Measurements from ENCODE around the gene SYNGAP1. TPM values are rescaled to one million over a fixed set of nuclear protein-coding genes. Genes with fewer than 3 reads are reported as not detected.

Gene SYNGAP1
- total RNA-seq = 3.5 and 5.2 TPM in 2 replicates

DNA sequence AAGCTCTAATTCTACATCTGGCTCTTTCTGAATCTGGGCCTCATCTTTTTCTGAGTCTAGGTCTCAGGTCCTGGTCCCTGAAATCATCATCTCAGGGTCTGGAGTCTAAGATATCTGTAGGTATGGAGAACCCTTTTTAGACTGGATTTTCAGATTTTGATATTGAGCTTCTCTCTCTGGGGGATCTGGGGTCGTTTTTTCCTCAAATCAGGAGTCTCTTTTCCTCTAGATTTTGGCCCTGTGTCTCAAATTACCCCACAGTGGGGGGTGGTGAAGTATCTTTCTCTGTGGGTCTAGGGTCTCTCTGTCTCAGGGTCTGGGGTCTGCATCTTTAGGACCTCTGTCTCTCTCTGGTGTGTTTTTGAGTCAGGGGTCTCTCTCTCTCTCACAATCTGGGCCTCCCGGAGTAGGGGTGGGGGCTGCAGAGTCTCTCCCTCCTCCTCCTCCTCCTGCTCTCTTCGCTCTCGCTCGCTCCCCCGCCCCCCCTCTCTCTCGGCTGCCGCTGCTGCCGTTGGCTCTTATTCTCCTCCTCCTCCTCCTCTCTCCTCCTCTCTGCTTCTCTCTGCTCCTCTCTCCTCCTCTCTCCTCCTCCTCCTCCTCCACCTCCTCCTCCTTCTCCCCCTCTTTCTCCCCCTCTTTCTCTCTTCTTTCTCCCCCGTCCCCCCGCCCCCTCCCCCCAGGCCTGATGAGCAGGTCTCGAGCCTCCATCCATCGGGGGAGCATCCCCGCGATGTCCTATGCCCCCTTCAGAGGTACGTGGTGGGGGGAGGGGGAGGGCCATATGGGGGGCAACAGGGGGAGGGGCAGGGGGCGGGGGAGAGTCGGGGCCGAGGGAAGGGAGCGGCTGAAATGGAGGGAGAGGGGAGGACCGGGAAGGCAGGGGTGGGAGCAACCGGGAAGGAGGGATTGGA, at the start of gene SYNGAP1:
Gene SYNGAP1 (plus strand): TSS at position 486 of the 911 bp plus-strand sequence. CDS start 200 bp downstream, at position 686.

GRCh38 chr6:33391278-33391921, 28.5 kb upstream of the SYNGAP1 start, which contains the start of gene KIFC1:
TSS of gene KIFC1 (plus strand) at chr6:33391823. CDS start at chr6:33391986, 163 bp downstream.

GRCh38 chr6:33410711-33411631, 8.9 kb upstream of the SYNGAP1 start, which contains the start of gene PHF1:
TSS of gene PHF1 (plus strand) at chr6:33411014. CDS start at chr6:33412264, 1,250 bp downstream.

DNA sequence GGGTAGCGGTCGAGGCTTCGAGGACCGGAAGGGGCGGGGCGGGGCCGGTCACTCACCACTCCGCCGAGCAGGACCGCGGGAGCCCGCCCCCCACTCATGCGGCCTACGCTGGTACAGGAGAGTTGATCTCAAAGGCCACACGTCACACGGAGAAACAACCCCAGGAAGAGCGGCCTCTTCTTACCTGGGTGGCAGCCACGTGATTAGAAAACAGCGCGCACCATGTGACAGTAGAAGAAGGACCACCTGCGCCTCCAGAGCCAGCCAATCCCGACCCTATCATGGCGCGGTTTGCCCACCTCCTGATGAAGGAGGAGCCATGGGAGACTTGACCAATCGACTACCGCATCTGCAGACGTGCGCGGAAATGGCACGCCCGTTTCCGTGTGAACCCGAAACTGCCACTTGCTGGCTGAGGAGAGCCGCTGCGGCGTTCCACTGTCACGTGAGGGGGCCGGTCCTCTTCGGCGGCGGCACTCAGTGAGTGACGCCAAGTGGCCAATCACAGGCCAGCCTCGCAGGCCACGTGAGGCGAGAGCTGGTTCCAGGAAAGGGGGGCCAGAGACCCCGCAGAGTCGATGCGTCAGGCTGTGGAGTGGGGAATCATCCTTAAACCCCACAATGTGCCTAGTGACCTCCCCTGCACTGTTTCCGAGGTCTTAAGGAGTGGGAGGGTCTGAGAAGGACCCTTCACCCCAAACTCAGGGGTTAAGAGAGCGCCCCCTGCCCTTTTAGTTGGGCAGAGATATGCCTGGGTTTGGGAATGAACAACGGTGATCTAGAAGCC, 1.8 kb upstream of the SYNGAP1 start, which contains the start of gene CUTA:
Gene CUTA (minus strand): TSS at position 205 of the 787 bp plus-strand sequence. CDS start 107 bp downstream, at position 98.

GRCh38 chr6:33454009-33454946, 34.4 kb downstream of the SYNGAP1 start, which contains the start of gene ZBTB9:
TSS of gene ZBTB9 (plus strand) at chr6:33454576. CDS start at chr6:33455101, 525 bp downstream.

Other genes starting within 250 kb of the SYNGAP1 start
- 0.16 and 0.17 TPM in 2 replicates for gene COL11A2, start 227.6 kb upstream of the SYNGAP1 start, total RNA-seq
- 25.2 and 26.4 TPM in 2 replicates for gene RXRB, start 219.4 kb upstream of the SYNGAP1 start, total RNA-seq
- 121 and 154 TPM in 2 replicates for gene SLC39A7, start 219.2 kb upstream of the SYNGAP1 start, total RNA-seq
- 9.5 and 10.9 TPM in 2 replicates for gene HSD17B8, start 215.4 kb upstream of the SYNGAP1 start, total RNA-seq
- gene RING1, start 211.6 kb upstream of the SYNGAP1 start, total RNA-seq = 45.4 and 50.0 TPM in 2 replicates
- 46.5 and 49.3 TPM in 2 replicates for gene VPS52, start 148.2 kb upstream of the SYNGAP1 start, total RNA-seq
- gene RPS18, start 148.0 kb upstream of the SYNGAP1 start, total RNA-seq = 6,387 and 9,959 TPM in 2 replicates
- gene B3GALT4, start 142.9 kb upstream of the SYNGAP1 start, total RNA-seq = 13.6 and 14.6 TPM in 2 replicates
- 71.7 and 97.4 TPM in 2 replicates for gene WDR46, start 130.8 kb upstream of the SYNGAP1 start, total RNA-seq
- gene PFDN6, start 130.5 kb upstream of the SYNGAP1 start, total RNA-seq = 29.7 and 41.6 TPM in 2 replicates
- gene RGL2, start 121.1 kb upstream of the SYNGAP1 start, total RNA-seq = 21.9 and 23.9 TPM in 2 replicates
- gene TAPBP, start 106.0 kb upstream of the SYNGAP1 start, total RNA-seq = 28.6 and 31.1 TPM in 2 replicates
- gene ZBTB22, start 102.3 kb upstream of the SYNGAP1 start, total RNA-seq = 21.8 and 34.4 TPM in 2 replicates
- gene DAXX, start 97.1 kb upstream of the SYNGAP1 start, total RNA-seq = 32.8 and 72.2 TPM in 2 replicates
- 0.52 and 2.7 TPM in 2 replicates for gene KIFC1, start 28.2 kb upstream of the SYNGAP1 start, total RNA-seq
- gene PHF1, start 9.1 kb upstream of the SYNGAP1 start, total RNA-seq = 21.1 and 21.9 TPM in 2 replicates
- 90.8 and 170 TPM in 2 replicates for gene CUTA, start 2.0 kb upstream of the SYNGAP1 start, total RNA-seq
- gene ZBTB9, start 34.5 kb downstream of the SYNGAP1 start, total RNA-seq = 3.6 and 4.6 TPM in 2 replicates
- 6.3 and 6.9 TPM in 2 replicates for gene BAK1, start 160.2 kb downstream of the SYNGAP1 start, total RNA-seq
- 26.3 and 27.8 TPM in 2 replicates for gene ITPR3, start 201.3 kb downstream of the SYNGAP1 start, total RNA-seq

Measured in bronchial smooth muscle cell (primary cell).